ENCODE results near the gene WFS1. TPM values are rescaled to one million over a fixed set of nuclear protein-coding genes. Genes with fewer than 3 reads are reported as not detected.

The WFS1 gene
- total RNA-seq, 1 experiment from 2014 or later: 15.6 TPM

DNA sequence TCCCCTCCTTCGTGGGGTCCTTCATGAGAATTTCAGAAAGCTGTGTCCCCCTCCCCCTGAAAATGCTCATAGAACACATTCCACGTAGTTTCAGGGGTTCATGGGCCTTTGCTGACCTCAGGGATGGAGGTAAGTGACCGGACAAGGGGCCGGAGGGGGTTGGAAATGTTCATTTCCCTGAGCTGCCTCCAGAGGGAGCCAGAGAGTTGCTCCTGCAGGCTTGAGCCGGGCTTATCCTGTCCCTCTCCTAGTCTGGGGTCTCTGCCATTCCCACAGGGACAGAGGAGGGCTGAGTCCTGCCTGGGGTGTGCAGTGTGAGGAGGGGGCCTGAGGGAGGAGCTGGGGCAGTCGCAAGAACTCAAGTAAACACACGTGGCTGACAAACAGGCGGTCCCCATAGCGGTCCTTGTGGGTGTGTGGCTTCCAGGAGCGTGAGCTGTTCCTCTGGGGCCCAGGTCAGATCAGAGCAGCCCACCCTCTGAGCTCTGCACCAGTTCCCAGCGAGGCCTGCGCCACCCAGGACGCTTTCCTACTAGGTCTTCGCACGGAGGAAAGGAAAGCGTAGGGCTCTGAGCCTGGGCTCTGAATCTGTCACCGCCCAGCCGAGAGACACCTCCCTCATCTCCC is 62.5 kb downstream of the WFS1 start:
- Histone ChIP-seq H3K27ac (no peak overlapping the region), H3K9me3 (replicated peaks) (peaks cover 2% of the 10 kb centered on the region; the same call in 1 of the 2 replicates), H3K4me3 (no peak overlapping the region), H3K36me3 (no peaks in the 10 kb centered on the region), H3K27me3 (0 out of 2 replicates have a peak, but pooled peaks cover 11% of the 10 kb centered on the region), H3K4me1 (no peaks in the 10 kb centered on the region)
- peak in 1 of 2 experiments; percentile 59 for DNase-seq

DNA sequence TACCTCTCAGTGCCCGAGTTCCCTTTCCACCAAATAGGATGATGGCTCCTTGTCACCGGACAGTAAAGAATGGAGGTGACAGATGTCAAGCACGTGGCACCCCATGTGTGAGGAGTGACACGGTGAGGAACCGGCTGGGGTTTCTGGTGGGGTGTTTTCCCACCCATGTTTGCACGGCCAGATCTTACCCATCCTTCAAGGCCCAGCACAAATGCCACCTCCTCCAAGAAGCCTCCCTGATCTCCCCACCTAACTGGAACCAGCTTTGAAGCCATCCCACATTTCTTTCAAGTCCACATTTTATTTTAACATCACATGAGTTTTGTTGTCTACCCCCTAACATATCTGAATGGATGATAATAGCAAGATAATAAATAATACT is 63.0 kb downstream of the WFS1 start:
- no peak for DNase-seq
- Histone ChIP-seq H3K27ac (no peak overlapping the region), H3K27me3 (0 out of 2 replicates have a peak, but pooled peaks cover 8% of the 10 kb centered on the region), H3K4me1 (no peaks in the 10 kb centered on the region), H3K36me3 (no peaks in the 10 kb centered on the region), H3K4me3 (no peak overlapping the region), H3K9me3 (replicated peaks) (peaks cover 2% of the 10 kb centered on the region; the same call in 1 of the 2 replicates)

DNA sequence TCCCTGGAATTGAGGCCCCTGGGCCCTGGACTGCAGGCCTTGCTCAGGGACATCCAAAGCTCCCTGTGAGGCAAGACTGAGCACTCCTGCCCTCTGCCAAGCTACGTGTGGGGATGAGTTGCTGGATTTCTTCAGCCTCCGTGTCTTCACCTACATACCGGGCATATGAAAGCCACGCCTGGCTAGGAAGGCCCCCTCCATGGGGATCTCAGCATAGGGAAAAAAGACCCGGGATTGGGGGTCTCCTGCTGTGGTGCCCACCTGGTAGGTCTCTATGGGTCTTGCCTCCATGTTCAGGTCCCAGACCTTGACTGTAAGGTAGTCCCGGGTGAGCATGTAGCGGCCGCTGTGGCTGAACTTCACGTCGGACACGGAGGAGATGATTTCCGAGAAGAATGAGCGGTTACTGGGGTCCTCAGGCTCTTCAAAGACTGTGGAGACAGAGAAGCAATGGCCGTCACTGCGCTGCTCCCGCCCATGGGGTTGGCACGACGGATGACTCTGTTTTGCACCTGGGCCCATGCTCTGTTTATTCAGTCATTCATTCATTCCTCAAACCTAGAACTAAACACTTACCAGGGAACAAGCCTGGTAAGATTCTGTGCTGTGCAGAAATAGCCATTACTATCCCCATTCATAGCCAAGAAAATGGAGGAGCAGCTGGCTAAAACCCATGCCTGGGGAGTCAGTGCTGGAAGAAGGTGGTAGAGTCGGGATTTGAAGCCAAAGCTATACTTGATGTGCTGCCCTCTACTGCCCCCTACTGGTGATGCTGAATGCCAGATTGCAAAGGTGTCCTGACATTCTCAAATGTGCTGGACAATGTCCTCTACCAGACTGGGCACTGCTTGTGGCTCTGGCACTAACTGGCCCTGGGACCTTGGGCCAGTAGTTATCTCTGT is 63.9 kb downstream of the WFS1 start:
- DNase-seq: peak; percentile 39 to 56
- Histone ChIP-seq H3K4me1 (no peaks in the 10 kb centered on the region), H3K27ac (no peak overlapping the region), H3K27me3 (peaks cover 1% of the 10 kb centered on the region), H3K36me3 (no peaks in the 10 kb centered on the region), H3K9me3 (replicated peaks) (peaks cover 2% of the 10 kb centered on the region; the same call in 1 of the 2 replicates), H3K4me3 (no peak overlapping the region)

DNA sequence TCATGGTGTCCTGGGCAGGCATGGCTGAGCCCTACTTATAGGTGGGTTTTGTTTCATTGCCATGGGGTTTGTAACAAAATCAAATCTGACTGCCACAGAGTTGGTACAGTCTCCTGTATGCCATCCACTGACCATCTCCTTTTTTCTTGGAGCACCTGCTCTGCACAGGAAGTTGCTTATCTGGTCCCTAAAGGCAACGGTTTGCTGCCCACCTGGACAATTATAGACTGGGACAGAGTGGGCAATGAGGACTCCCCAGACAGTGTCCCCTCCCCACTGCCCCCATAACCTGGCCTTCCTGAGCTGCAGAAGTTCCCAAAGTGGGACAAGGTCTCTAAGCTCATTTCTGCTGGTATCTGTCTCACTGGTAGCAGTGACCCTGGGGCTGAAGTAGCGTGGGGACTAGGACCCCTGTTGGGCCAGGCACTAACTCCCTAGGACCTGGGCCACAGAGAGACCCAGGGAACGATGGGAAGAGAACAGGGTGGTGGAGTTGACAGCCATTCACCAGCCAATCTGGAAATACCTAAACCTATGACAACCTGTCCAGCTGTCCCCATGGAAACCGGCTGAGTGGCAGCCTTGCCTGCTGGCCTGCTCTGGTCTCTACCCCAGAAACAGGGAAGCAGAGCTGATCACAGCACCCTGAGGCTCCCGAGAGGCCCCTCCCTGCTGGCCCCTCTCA is 64.7 kb downstream of the WFS1 start:
- DNase-seq: no peak
- Histone ChIP-seq H3K27me3 (peaks cover 3% of the 10 kb centered on the region), H3K9me3 (replicated peaks) (peaks cover 2% of the 10 kb centered on the region; the same call in 1 of the 2 replicates), H3K36me3 (no peaks in the 10 kb centered on the region), H3K27ac (no peak overlapping the region), H3K4me1 (no peaks in the 10 kb centered on the region), H3K4me3 (no peak overlapping the region)

DNA sequence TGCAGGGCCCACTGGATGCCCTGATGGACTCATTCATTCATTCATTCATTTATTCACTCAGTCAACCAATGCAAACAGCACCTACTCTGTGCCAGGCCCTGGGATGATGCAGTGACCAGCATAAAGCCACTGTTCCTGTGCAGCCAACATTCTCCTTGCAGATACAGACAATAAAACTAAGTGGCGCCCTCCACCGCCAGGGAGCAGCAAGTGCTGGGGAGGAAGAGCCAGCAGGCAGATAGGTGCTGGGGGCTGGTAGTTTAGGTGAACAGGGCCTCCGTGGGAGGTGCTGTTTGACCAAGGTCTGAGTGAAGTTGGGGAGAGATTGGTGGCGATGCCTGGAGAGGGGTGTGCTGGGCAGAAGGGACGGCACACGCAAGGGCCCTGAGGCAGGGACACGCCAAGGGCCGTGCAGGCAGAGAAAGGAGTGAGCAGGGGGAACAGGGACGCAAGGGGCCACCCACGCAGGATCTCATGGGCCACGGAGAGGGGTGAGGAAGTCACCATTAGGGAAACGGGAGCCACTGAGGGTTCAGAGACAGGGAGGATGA is 65.5 kb downstream of the WFS1 start:
- peaks cover 2% of the 10 kb centered on the region; the same call in 1 of the 2 replicates for H3K9me3 ChIP-seq (replicated peaks)
- peaks cover 3% of the 10 kb centered on the region for H3K27me3 ChIP-seq
- H3K4me3 ChIP-seq: no peak overlapping the region
- H3K4me1 ChIP-seq: no peaks in the 10 kb centered on the region
- DNase-seq: no peak
- H3K27ac ChIP-seq: no peak overlapping the region
- H3K36me3 ChIP-seq: no peaks in the 10 kb centered on the region

DNA sequence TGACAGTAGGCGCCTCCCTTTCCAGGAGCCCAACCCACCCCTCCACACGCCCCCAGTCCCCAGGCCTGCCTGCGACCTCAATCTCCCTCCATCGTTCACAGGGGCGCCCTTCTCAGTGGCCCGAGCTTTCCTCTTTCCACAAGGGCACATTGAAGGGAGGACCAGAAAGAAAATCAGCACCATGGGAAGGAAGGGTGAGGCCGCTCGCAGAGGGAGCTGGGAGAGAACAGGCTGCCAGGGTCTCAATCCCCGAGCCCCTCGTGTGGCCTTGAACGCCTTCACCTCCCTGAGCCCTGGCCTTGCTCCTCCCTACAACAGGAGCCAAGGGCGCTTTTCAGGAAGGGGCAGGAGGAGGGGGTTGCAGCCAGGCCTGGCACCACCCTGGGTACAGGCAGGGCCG is 66.5 kb downstream of the WFS1 start:
- no peak overlapping the region for H3K4me3 ChIP-seq
- H3K27ac ChIP-seq: no peak overlapping the region
- DNase-seq: no peak
- no peaks in the 10 kb centered on the region for H3K36me3 ChIP-seq
- no peaks in the 10 kb centered on the region for H3K4me1 ChIP-seq
- peaks cover 8% of the 10 kb centered on the region for H3K27me3 ChIP-seq
- peaks cover 2% of the 10 kb centered on the region; the same call in 1 of the 2 replicates for H3K9me3 ChIP-seq (replicated peaks)

DNA sequence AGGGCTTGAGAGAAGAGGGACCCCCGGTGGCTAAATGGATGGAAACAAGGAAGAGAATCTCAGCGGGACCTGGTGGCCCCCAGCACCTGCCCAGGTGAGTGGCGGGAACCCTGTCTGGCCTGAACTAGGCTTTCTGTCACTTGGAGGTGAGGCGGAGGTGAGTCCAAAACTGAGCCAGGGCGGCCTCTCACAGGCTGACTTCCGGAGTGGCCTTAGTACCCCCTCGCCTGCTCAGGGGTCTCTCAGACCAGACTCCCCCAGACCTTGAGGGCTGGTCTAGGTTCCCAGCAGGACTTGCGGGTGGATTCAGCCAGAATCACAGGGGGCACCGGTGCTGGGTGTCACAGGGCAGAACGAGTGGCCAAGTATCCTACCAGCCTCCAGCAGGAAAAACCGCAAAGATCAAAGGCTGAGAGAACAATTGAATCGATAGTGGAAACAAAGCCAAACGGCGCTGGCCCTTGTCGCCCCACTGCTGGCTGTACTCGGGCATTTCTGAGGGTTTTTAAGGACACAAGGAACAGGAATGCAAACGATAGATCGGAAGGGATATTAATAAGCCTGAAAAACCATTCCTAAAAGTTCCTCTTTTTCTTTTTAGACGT is 67.8 kb downstream of the WFS1 start:
- 0 out of 2 replicates have a peak, but pooled peaks cover 2% of the 10 kb centered on the region for H3K9me3 ChIP-seq (replicated peaks)
- no peak overlapping the region for H3K4me3 ChIP-seq
- H3K27me3 ChIP-seq: peaks cover 8% of the 10 kb centered on the region
- no peak for DNase-seq
- no peaks in the 10 kb centered on the region for H3K4me1 ChIP-seq
- H3K36me3 ChIP-seq: no peaks in the 10 kb centered on the region
- no peak overlapping the region for H3K27ac ChIP-seq

DNA sequence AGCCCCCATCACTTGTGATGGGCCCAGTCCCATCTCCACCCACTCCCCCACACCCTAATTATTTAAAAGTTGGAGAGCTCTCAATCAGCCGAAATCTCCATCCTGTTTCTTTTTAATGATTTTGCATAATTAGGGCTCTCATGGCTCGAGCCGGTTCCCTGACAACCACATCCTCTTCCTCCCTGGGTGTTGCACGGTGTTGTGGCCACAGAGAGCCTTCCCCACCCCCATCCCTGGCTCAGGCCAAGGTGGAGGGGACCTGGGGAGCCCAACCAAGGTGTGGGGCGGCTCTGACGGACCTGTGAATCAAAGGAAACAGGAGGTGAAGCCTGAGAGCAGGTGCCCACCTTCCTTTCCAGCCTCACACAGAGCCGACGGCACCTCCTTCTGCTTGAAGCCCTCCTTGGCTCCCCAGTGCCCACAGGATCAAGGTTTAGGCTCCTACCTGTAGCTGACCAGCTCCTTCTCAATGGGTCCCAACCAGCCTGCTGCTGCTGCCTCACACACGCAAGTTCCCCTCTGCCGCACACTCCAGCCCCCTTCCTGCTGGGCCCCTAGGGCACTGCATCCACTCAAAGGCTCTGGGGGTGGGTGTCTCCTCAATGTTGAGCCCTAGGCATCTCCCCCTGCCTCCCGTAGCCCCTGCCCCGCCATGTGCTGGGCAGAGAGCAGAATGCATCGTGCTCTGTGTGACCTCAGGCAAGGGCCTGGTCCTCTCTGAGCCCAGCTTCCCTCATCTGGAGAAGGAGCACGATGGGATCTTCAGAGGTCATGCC is 68.7 kb downstream of the WFS1 start:
- 0 out of 2 replicates have a peak, but pooled peaks cover 2% of the 10 kb centered on the region for H3K9me3 ChIP-seq (replicated peaks)
- H3K4me3 ChIP-seq: no peak overlapping the region
- H3K36me3 ChIP-seq: no peaks in the 10 kb centered on the region
- H3K4me1 ChIP-seq: no peaks in the 10 kb centered on the region
- no peak overlapping the region for H3K27ac ChIP-seq
- peaks cover 8% of the 10 kb centered on the region for H3K27me3 ChIP-seq
- DNase-seq: no peak

DNA sequence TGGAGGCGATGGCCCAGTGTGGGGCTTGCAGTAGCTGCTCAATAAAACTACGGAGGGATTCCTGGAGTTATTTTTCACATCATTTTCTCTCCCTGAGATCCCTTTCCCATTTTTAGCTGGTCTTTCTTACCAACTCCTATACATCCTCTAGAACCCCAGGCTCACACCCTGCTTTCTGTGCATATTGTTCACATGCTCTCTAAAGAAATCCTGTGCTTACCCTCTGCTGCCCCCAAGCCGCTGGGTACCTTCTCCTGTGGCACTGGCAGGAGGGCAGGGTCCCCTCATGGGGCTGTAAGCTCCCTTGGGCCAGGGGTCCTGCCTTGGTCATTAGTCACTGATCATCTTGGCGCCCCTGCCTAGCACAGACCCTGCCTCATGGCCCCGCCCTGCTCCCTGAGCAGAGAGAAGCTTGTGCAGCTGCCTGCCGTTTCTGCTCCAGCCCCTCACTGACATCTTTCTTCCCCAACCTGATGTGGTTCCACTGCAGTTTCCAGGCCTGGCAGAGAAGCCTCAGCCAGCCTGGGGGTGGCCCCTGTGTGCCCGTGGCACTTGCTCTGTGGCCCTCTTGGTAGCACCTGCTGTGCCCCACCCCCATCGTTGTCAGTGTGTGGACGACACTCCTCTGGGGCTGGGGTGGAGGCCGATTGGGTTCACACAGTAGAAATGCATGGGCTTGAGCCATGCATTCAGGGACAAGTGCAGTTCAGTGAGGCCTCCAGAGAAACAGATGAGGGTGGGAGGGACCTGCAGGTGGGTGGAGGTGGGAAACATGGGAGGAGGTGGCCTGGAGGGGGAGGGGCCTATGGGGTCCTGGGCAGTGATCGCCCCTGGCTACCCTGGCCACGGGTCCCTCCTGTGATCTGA is 69.5 kb downstream of the WFS1 start:
- H3K27ac ChIP-seq: no peak overlapping the region
- H3K9me3 ChIP-seq (replicated peaks): no peaks in the 10 kb centered on the region
- peaks cover 8% of the 10 kb centered on the region for H3K27me3 ChIP-seq
- no peak overlapping the region for H3K4me3 ChIP-seq
- no peak for DNase-seq
- H3K4me1 ChIP-seq: no peaks in the 10 kb centered on the region
- no peaks in the 10 kb centered on the region for H3K36me3 ChIP-seq

DNA sequence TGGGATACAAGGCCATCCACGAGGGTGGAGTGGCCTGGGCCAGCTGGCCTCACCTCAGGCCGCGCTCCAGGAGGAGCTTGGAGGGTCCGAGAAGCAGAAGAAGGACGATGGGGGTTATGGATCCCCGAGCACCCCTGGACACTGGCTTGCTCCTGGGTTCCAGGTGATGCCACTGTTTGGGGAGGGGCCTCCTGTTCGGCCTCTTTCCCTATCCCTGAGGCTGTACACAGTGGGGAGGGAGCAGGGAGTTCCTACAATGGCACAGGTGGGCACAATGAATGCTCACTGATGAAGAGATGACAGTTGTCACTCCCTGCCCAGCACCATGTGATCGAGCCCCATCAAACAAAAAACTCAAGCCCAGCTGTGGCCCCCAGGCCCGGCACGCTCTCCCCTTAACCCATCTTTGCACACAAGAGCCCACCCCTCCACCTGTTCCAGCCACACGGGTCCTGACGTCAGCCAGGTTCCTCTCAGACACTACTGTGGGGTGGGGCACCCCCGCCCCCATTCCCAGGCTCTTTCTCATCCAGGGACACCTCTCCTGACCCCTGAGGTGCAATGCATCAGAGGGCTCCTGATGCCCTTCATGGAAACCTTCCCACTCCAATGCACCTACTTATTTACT is 70.3 kb downstream of the WFS1 start:
- Histone ChIP-seq H3K27ac (no peak overlapping the region), H3K4me1 (no peaks in the 10 kb centered on the region), H3K36me3 (no peaks in the 10 kb centered on the region), H3K4me3 (no peak overlapping the region), H3K27me3 (peaks cover 8% of the 10 kb centered on the region), H3K9me3 (replicated peaks) (no peaks in the 10 kb centered on the region)
- DNase-seq: no peak

DNA sequence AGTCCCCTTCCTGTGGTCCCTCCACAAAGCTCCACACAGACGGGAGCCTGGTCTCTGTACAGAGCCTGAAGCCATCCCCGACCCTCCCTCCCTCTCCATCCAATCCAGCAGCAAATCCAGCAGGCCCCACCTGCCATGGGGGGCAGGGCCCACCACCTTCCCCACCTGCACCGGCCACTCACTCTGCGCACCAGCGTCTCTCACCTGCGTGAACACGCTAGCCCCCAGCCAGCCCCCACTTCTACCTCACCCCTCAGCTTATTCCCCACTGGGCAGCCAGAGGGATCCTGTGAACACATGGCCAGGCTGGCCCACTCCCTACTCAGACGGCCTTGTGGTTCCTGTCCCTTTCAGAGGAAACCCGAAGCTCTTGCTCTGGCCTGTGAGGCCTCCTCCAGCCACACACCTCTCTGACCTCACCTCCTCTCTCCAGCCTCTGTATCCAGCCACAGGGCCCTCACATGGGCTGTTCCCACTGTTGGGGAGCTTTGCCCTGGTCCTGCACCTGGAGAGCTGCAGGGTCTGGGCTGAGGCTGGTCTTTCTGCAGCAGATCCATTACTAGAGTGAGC is 70.9 kb downstream of the WFS1 start:
- Histone ChIP-seq H3K27me3 (peaks cover 12% of the 10 kb centered on the region), H3K9me3 (replicated peaks) (no peaks in the 10 kb centered on the region), H3K4me1 (no peaks in the 10 kb centered on the region), H3K36me3 (no peaks in the 10 kb centered on the region), H3K4me3 (no peak overlapping the region), H3K27ac (no peak overlapping the region)
- no peak for DNase-seq

DNA sequence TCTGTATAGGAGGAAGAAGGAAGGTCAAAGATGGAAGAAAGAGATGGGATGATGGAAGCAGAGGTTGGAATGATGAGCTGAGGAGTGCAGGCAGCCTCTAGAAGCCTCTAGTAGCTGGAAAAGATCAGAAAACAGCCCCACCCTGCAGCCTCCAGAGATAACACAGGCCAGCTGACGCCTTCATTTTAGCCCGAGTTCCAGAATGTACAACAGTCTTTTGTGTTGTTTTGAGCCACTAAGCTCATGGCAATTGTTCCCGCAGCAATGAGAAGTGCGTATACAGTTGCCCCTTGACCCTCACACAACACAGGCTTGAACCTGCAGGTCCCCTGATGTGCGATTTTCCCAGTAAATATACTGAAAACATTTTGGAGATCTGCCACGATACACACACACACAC is 72.0 kb downstream of the WFS1 start:
- Histone ChIP-seq H3K27ac (no peak overlapping the region), H3K4me3 (no peak overlapping the region), H3K9me3 (replicated peaks) (no peaks in the 10 kb centered on the region), H3K36me3 (no peaks in the 10 kb centered on the region), H3K4me1 (no peaks in the 10 kb centered on the region), H3K27me3 (peaks cover 12% of the 10 kb centered on the region)
- DNase-seq: peak in 1 of 2 experiments; percentile 35

Measured in SJCRH30 (cell line).